ENCODE measurements around the gene ARID1B. TPM values are rescaled to one million over a fixed set of nuclear protein-coding genes. Genes with fewer than 3 reads are reported as not detected.

The ARID1B gene
- total and polyA plus RNA-seq, 2 of the 4 experiments (the other 2 are of a cell fraction): 14.5 to 20.1 TPM

GRCh38 chr6:156953479-156954146, 176.4 kb downstream of the ARID1B start:
- ChIA-PET POLR2A (ENCODE audit: unreplicated experiment) (no interaction called here), CTCF (interaction anchor here (0.6 kb wide), 1 partner anchor 852 kb away, joined by 5 read pairs; no protein-coding TSS in a partner anchor)
- H4K5ac ChIP-seq (ENCODE audit: low read depth, low read length): no peak overlapping the region
- no CpG with 5 or more reads among the region's 7 CpGs for WGBS, 2 experiments (ENCODE audit: extremely low coverage in 2 of 2, insufficient read length in 1 of 2)
- BruUV-seq (replicated peaks): no TSS peak
- H3K36me3 ChIP-seq (ENCODE audit: control insufficient read depth, insufficient read depth, low read length): no peaks in the 10 kb centered on the region
- H3K27me3 ChIP-seq (ENCODE audit: control insufficient read depth, insufficient read depth, low read length): no peaks in the 10 kb centered on the region
- H3K27ac ChIP-seq (ENCODE audit: insufficient read depth, low read length): no peak overlapping the region
- H2BK15ac ChIP-seq (ENCODE audit: low read depth, low read length): no peak overlapping the region
- peak; percentile 86 for ATAC-seq (ENCODE audit: low read depth)
- H3K9ac ChIP-seq (ENCODE audit: low read depth, low read length): peak overlapping the region; percentile 34; the same call in 1 of the 2 replicates
- intact Hi-C loops (cut with micrococcal nuclease) (loop anchor here (2.0 to 10.0 kb wide), 4 partner anchors 69 to 321 kb away; no protein-coding TSS in a partner anchor), dilution Hi-C loops (cut with HindIII; ENCODE audit: low sequenced_read_pairs, unreplicated experiment) (no loop called here), in situ Hi-C loops (cut with MboI; ENCODE audit: low sequenced_read_pairs) (loop anchor here (10.0 kb wide), 1 partner anchor 169 kb away; no protein-coding TSS in a partner anchor)
- H3K56ac ChIP-seq (ENCODE audit: extremely low read depth, insufficient read depth, low read length): peak overlapping the region; percentile 59; the same call in 1 of the 2 replicates
- H2BK20ac ChIP-seq (ENCODE audit: low read depth, low read length): no peak overlapping the region
- peaks cover 16% of the 10 kb centered on the region; the same call in 1 of the 2 replicates for H4K20me1 ChIP-seq (ENCODE audit: insufficient read depth, low read length)
- H2AK5ac ChIP-seq (ENCODE audit: low read depth, low read length): no peak overlapping the region
- peaks cover 17% of the 10 kb centered on the region for H3K9me1 ChIP-seq (ENCODE audit: insufficient read depth, low read length)
- H2BK120ac ChIP-seq (ENCODE audit: low read depth, low read length): no peak overlapping the region; the same call in 1 of the 2 replicates
- DNase-seq: peak; percentile 99
- no peaks in the 10 kb centered on the region for H3K9me3 ChIP-seq (ENCODE audit: control insufficient read depth, insufficient read depth, low read length)
- H3K79me1 ChIP-seq (ENCODE audit: low read depth in 1 of 2, low read length in 2 of 2): peaks cover 34 to 66% of the 10 kb centered on the region in 2 experiments
- H2AK9ac ChIP-seq (replicated peaks; ENCODE audit: low read depth, low read length, poor library complexity): no peak overlapping the region
- H4K91ac ChIP-seq (ENCODE audit: insufficient read depth, low read depth, low read length): peak overlapping the region; percentile 72; the same call in 1 of the 2 replicates
- no peak overlapping the region; the same call in 1 of the 2 replicates for H3K14ac ChIP-seq (replicated peaks; ENCODE audit: low read depth, low read length)
- no peak overlapping the region for H3K4me3 ChIP-seq (ENCODE audit: insufficient read depth, low read depth, low read length)
- H2BK5ac ChIP-seq (ENCODE audit: low read depth, low read length, poor library complexity, severe bottlenecking): peak overlapping the region; percentile 75
- 0 out of 2 replicates have a peak overlapping the region, but pooled peaks have one; percentile 23 for H3K23ac ChIP-seq (ENCODE audit: low read depth, low read length)
- H3K4me1 ChIP-seq (ENCODE audit: control insufficient read depth, insufficient read depth, low read length): peaks cover 18% of the 10 kb centered on the region
- H3K18ac ChIP-seq (ENCODE audit: low read depth, low read length): no peak overlapping the region
- peak overlapping the region; percentile 15; the same call in 1 of the 2 replicates for H3K4me2 ChIP-seq (ENCODE audit: low read depth, low read length)
- no peak overlapping the region for H3K4ac ChIP-seq (ENCODE audit: low read depth, low read length)
- H4K8ac ChIP-seq (ENCODE audit: low read depth in 2 of 2, low read length in 2 of 2): peak overlapping the region in 1 of 2 experiments; percentile 19; a peak in 1 of 4 replicates
- H2AFZ ChIP-seq (replicated peaks; ENCODE audit: low read length, poor library complexity): no peak overlapping the region
- TF ChIP-seq MAZ (IDR thresholded peaks at IDR 0.05; ENCODE audit: borderline replicate concordance, low read depth, low read length) (no peak), SMC3 (IDR thresholded peaks at IDR 0.05; ENCODE audit: low read depth, low read length) (0 out of 2 replicates have a peak, but pooled peaks have one; percentile 15), CHD1 (IDR thresholded peaks at IDR 0.05; ENCODE audit: low read depth, low read length) (no peak), USF2 (IDR thresholded peaks at IDR 0.05; ENCODE audit: low read depth, low read length) (0 out of 2 replicates have a peak, but pooled peaks have one; percentile 20), NFE2L2 (IDR thresholded peaks at IDR 0.05; ENCODE audit: low read depth, low read length) (no peak), ELK1 (IDR thresholded peaks at IDR 0.05; ENCODE audit: borderline replicate concordance, low read depth, low read length) (no peak), CEBPB (IDR thresholded peaks at IDR 0.05; ENCODE audit: low read depth, low read length) (no peak), MXI1 (IDR thresholded peaks at IDR 0.05; ENCODE audit: borderline replicate concordance, low read depth, low read length) (no peak), FOS (IDR thresholded peaks at IDR 0.05; ENCODE audit: low read depth, low read length) (0 out of 2 replicates have a peak, but pooled peaks have one; percentile 23), MAFK (IDR thresholded peaks at IDR 0.05; ENCODE audit: low read depth, low read length) (no peak), RFX5 (IDR thresholded peaks at IDR 0.05; ENCODE audit: low read depth, low read length) (no peak; the same call in 1 of the 2 replicates), RAD21 (IDR thresholded peaks at IDR 0.05; ENCODE audit: low read length) (peak; percentile 22; the same call in 1 of the 2 replicates), POLR2A (IDR thresholded peaks at IDR 0.05; ENCODE audit: low read depth, low read length) (peak; percentile 44; the same call in 1 of the 2 replicates), BHLHE40 (IDR thresholded peaks at IDR 0.05; ENCODE audit: low read depth, low read length) (peak; percentile 54), RCOR1 (IDR thresholded peaks at IDR 0.05; ENCODE audit: insufficient replicate concordance, low read length) (no peak)

Measured in IMR-90 (cell line).